Stimulated activated CD4-positive, alpha-beta T cell treated with anti-CD3 and anti-CD28 coated beads, Interleukin-15, amount 100 ng/mL, for 48 hours (primary cell): Measurements from ENCODE around the gene PKM.
"Not testable (repeated sequence)": the region's sequence is repeated elsewhere in the genome, so short reads cannot be mapped to it uniquely, and the experiment has no call there.

Experiments
- DNase-seq, 2 donors: peaks; one replicate each; pipeline ENCODE4 v3.0.0-alpha.2; 2020; ENCODE audit warnings: low read depth in 2 of 2

PKM gene

DNA sequence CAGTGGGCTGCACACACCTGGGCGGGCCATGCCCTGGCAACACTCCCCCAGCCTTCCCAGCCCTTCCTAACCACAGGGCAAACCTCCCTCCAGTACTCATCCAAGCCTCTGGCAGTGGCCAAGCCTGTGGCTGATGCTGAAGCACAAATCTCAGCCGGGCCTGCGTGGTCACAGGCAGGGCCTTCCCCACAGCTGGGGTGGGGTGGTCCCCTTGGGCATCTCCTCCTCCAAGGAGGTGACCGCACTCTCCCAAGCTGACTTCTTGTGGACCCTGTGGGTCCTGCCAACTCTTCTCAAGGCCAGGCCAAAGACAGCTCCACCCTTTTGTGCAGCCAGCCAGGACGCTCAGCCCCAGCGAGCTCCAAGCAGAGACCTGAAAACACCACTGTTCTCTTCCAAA is 54.8 kb downstream of the PKM start:
- DNase-seq, result no peak

- DNase-seq, result no peak
Observed at GRCh38 chr15:72175186-72176044, 55.6 kb downstream of the PKM start.

DNA sequence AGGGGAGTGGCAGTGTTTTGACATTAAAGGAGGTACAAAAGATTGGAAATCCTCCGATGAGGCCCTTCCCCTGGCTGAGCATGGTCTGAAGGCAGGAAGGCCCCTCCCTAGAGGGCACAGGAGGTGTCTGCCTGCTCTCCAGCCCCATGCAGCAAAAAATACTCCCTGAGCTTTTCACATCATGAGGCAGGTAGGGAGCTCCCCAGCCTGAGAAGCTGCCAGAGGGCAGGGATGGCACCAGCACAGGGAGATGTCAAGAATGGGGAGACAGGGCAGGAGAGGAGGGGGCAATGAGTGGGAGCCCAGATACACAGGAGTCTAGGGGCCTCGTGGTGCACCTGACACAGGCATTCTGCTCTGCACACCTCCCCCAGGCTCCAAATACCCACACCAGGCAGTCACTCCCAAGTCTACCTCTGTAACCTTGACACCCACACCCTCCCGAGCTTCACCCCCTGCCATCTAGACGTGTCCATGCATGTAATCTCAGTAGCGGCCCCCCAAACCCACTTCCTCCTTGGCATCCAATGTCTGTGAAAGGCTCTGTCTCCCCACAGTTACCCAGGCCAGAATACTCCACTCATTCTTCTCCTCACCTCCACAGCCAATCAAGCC is 56.3 kb downstream of the PKM start:
- no peak for DNase-seq

DNA sequence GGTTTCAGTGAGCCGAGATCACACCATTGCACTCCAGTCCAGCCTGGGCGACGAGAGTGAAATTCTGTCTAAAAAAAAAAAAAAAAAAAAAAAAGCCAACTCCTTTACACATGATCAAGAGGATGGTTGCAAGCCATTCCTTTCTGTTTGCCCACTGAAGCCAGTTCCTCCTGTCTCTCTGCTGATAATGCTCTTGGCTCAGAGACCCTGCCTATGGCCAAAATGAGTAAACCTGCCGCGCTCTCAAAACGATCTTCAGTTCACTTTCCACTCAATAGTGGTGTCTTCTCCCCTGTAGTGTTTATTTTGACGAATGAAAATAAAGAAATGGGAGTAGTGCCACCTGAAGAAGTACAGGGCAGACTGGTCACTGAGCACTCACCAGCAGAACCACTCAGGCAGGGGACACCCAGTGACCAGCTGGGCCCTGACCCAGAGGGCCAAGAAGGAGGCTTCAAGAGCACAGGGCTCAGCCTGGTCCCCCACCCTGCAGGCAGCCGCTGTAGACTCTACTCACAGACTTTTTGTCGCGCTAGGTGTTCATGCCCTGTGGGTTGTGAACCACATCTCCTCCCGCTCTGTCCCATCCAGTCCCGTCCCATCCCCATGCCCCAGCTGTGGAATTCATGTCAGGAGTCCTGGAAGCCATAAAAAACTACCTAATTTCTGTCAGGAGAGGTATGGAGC is 57.0 kb downstream of the PKM start:
- DNase-seq, result no peak

- no peak for DNase-seq
Observed at GRCh38 chr15:72173401-72173800, 57.6 kb downstream of the PKM start.

- DNase-seq, result no peak
Observed at GRCh38 chr15:72172796-72173195, 58.2 kb downstream of the PKM start.

GRCh38 chr15:72171978-72172377 is 59.0 kb downstream of the PKM start:
- DNase-seq, result not testable (repeated sequence)

DNA sequence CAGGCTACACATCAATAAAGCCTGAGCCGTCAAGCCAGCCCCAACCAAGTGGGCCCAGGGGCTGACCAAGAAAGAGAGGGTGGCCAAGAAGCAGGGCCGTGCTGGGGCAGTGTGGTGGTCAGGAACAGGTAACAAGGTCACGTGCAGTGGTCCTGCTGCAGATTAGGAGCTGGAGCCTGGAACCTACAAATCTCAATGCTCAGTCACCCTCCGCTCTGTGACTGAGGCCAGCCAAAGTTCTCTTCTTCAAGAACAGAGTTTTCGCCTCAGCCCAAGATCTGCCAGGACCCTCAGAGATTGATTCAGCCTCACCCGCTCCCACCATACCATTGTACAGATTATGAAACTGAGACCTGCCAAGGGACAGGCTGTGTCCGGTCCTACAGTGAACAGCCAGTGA is 60.3 kb downstream of the PKM start:
- no peak for DNase-seq

- DNase-seq, result no peak
Observed at GRCh38 chr15:72169921-72170611, 60.9 kb downstream of the PKM start.

GRCh38 chr15:72169236-72169920 is 61.6 kb downstream of the PKM start:
- no peak for DNase-seq

- no peak for DNase-seq
Observed at GRCh38 chr15:72168808-72169190, 62.2 kb downstream of the PKM start.

GRCh38 chr15:72168131-72168807 is 62.7 kb downstream of the PKM start:
- DNase-seq, result no peak

DNA sequence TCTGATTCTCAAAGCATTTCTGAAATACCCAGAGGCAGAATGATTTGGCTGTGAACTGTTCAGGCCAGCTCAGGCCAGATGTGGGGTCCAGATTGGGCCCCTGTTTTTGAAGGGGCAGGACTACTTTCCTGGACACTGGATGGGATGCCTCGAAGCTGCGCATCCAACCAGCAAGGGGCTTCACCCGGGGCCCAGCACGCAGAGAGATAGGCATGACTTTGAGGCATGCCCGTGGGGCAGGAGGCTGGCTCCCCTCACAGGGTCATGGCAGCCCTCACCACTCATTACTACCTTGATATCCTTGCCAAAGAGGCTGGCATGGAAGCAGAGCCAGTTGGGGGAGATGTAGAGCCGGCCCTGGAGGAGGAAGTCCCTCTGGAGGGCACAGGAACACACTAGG is 63.5 kb downstream of the PKM start:
- no peak for DNase-seq

DNA sequence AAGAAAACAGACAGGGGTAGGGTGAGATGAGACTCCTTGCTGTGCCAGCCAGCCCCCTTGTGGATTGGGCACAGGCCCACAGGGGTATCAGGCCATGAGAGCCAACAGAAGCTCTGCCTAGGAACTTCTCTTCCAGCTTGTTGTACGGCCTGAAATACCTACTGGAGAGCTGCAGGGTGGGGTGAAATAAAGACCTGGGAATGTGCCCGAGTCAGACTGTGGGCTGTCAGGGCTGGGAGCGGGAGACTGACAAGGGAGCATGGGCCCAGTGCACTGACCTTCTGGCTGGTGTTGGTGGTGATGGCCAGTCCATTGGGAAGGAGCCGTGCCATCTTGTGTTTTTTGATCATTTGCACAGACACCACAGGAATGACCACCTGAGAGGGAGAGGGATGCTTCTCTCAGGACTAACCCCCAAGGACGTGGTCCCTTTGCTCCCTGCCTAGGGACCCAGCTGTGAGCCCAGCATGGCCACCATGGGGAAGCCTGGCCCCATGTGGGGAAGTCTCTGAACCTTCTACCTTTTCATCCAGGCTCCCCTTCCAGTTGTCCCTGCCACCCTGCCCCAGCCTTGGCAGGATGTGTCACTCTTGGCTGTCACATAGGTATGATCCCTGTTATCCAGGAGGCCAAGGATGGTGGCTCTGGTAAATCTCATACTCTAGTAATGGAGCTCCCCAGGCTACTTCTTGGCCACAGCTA is 64.1 kb downstream of the PKM start:
- no peak for DNase-seq

GRCh38 chr15:72163719-72164118 is 67.3 kb downstream of the PKM start:
- DNase-seq, result no peak

DNA sequence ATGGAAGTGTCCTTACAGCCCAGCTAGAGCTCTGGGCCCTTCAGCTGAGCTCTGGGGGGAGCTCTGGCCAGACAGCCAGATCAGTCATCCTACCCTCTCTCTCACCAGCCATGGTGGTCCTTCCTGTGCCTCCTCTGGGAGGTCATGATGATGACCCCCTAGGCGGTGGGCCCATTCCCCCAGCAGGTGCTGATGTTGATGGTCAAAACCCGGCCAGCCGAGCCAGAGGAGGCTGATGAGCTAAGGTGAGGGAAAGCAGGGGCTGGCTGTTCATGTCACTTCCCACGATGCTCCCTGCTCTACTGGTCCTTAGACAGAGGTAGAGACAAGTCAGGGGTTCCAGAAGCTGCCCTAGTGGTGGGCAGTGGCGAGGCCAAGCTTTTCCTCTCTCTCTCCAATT is 68.4 kb downstream of the PKM start:
- DNase-seq, result no peak

DNA sequence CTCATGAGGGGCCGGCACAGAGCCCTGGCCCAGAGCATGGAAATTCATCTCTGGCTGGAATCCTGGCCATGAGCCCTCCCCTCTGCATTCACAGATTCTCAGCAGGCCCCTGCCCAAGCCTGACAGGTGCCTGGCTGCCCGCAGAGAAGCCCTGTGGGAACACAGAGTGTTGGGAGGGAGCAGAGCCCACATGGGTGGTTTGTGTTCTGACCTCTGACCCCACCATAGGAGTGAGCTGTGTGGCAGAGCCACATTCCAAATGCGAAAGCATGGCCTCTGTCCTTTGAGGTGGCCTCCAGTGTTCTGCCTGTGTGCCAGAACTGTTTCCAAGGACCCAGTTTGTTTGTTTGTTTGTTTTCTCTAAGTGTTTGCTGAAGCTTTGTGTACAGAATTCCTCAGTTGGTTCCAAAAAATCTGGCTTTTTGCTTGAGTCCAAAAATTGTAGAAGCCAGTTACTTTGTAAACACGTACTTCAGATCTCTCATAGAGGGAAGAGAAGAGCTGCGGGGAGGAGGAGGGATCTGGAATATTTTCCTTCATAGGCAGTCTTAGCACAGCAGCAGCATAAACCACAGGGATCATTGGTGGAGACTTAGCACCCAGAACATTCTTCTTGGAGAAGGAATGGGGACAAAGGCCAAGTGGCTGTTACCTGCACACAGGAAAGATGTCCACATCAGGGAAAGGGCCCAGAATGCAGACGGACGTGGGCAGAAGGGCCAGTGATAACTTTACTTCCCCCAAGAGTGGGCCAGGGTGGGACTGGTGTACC is 69.4 kb downstream of the PKM start:
- no peak for DNase-seq

DNA sequence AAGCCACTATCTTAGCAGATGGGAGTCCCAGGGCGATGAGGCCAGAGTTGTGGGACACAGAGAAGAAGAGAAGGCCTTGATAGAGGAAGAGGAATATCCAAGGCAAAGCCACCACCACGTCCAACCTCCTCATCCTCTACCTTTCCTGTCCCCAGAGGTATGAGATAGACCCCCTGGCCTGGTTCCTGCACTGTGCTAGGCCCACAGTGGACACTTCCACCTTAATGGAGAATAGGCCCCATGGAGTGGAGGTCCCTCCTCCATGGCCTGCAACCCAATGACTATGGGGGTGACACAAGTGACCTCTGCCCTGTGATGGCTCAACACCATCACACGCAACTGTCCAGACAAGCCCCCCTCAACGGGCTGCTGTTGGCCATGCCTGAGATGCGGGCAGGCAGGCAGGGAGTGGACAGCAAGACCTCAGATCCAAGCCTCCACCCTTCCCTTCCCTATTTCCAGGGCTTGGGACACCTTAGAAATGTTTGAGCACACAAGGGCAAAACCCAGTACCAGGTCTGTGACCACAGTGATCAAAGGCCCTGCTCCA is 70.2 kb downstream of the PKM start:
- no peak for DNase-seq

- DNase-seq, result no peak
Observed at GRCh38 chr15:72156928-72157327, 74.1 kb downstream of the PKM start.
